Neural crest cell (in vitro differentiated cells): ENCODE results near the gene NRXN3. TPM values are rescaled to one million over a fixed set of nuclear protein-coding genes. Genes with fewer than 3 reads are reported as not detected.

ENCODE experiments used
- DNase-seq: peaks from one replicate; pipeline ENCODE4 v3.0.0; 2021; ENCODE audit warnings: low read depth, mixed read lengths, low spot score
- H3K27ac Mint-ChIP-seq: one replicate; pipeline ENCODE4 v1.8.0; 2021; ENCODE audit warnings: mild to moderate bottlenecking, mixed read lengths; ENCODE audit not compliant: unreplicated experiment
- H3K27me3 Mint-ChIP-seq: 2 replicates; pipeline ENCODE4 v1.8.0; 2021; ENCODE audit warnings: low read depth, mild to moderate bottlenecking, mixed read lengths
- H3K36me3 Mint-ChIP-seq: 2 replicates; pipeline ENCODE4 v1.8.0; 2021; ENCODE audit warnings: low read depth, mild to moderate bottlenecking, mixed read lengths
- H3K4me1 Mint-ChIP-seq: 2 replicates; pipeline ENCODE4 v1.8.0; 2021; ENCODE audit warnings: mixed read lengths
- H3K4me3 Mint-ChIP-seq: one replicate; pipeline ENCODE4 v1.8.0; 2021; ENCODE audit warnings: mild to moderate bottlenecking, mixed read lengths
- H3K9me3 Mint-ChIP-seq: 2 replicates; pipeline ENCODE4 v1.8.0; 2021; ENCODE audit warnings: mixed read lengths
- total RNA-seq: library from RNA; stranded (reverse); gene quantifications from 2 replicates; pipeline ENCODE4 v1.2.1, GENCODE V29; 2021
- TF ChIP-seq, protein P1 (sequence below): fragments of 200-600 bp; sonication (generic); conservative IDR thresholded peaks from 2 replicates; pipeline ENCODE4 v1.5.0; 2021; ENCODE audit warnings: antibody characterized with exemption, mild to moderate bottlenecking

Gene NRXN3
- total RNA-seq, 1 donor from 2014 or later, result 2.5 TPM

DNA sequence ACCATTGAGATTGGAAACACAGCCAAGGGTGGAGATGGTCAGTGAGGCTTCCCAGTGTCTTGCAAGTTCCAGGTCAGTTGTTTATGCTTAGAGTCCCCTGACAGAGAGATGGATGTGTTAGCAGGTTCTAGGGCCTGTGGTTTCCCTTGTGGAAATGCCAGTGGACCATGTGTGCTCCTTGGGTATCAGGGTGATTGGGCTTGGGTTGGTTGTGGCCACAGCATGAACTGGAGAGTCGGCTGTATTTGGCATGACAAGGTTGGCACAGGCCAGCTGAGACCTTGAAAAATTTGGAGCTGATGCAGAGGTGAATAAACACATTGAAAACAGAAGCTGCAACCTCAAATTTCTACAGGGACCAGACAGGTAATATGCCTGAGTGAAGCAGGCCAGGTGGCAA, 1373.2 kb downstream of the NRXN3 start:
- TF ChIP-seq, protein P1, sequence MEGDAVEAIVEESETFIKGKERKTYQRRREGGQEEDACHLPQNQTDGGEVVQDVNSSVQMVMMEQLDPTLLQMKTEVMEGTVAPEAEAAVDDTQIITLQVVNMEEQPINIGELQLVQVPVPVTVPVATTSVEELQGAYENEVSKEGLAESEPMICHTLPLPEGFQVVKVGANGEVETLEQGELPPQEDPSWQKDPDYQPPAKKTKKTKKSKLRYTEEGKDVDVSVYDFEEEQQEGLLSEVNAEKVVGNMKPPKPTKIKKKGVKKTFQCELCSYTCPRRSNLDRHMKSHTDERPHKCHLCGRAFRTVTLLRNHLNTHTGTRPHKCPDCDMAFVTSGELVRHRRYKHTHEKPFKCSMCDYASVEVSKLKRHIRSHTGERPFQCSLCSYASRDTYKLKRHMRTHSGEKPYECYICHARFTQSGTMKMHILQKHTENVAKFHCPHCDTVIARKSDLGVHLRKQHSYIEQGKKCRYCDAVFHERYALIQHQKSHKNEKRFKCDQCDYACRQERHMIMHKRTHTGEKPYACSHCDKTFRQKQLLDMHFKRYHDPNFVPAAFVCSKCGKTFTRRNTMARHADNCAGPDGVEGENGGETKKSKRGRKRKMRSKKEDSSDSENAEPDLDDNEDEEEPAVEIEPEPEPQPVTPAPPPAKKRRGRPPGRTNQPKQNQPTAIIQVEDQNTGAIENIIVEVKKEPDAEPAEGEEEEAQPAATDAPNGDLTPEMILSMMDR, result no peak
- DNase-seq, result no peak
- H3K27ac Mint-ChIP-seq, result no peak overlapping the region
- H3K9me3 Mint-ChIP-seq, result peaks cover 5% of the 10 kb centered on the region
- H3K36me3 Mint-ChIP-seq, result no peaks in the 10 kb centered on the region
- no peaks in the 10 kb centered on the region for H3K27me3 Mint-ChIP-seq
- peaks cover 6% of the 10 kb centered on the region for H3K4me1 Mint-ChIP-seq
- H3K4me3 Mint-ChIP-seq, result no peak overlapping the region

DNA sequence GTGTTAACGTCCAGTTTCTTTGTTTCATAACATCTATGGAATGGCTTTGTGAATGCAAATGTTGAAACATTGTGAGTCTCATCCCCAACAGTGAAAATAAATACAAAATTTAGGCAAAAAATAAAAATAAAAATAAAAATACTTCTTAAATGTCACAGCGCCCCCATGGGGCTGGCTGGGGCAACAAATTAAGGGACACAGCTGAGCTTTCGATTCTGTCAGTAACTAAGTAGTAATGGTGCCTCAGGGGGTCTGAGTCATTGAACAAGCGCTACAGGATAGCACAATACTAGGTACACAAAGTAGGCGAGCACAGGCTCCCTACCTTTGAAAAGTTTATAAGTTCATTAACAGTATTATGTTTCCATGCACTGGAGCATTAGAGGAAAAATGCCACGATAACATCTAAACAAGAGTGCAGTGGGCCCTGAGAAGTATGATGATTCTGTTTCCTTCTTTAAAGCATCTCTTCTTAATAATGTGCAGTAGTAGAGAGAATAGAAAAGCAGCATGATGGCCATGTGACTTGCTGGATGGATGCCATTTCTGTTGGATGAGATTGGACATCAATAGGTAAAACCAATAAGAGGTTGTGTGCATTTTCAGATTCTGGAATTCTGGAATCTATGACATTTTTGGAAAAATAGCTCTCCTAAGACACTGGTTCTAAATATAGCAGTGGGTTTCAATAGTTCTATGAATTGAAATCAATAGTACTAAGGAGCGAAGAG, 1374.0 kb downstream of the NRXN3 start:
- no peak overlapping the region for H3K27ac Mint-ChIP-seq
- no peaks in the 10 kb centered on the region for H3K27me3 Mint-ChIP-seq
- TF ChIP-seq, protein P1, result peak; percentile 71
- H3K9me3 Mint-ChIP-seq, result peaks cover 5% of the 10 kb centered on the region
- no peak overlapping the region for H3K4me3 Mint-ChIP-seq
- no peak for DNase-seq
- H3K4me1 Mint-ChIP-seq, result peaks cover 6% of the 10 kb centered on the region
- H3K36me3 Mint-ChIP-seq, result no peaks in the 10 kb centered on the region

DNA sequence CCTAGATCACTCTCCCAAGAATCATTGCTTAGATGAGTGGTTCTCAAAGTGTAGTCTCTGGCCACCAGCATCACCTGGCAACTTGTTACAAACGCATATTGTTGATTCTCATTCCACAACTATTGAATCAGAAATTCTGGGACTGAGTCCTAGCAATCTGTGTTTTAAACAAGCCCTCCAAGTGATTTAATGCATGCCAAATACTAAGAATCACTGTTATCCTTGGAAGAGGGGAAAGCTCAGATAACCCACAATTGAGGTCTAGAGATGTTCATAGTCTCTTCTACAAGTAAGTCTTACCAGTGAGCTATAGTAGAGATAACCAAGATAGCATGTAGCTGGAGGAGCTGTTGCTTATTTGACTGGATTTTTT, 1374.5 kb downstream of the NRXN3 start:
- Mint-ChIP-seq H3K9me3 (peaks cover 5% of the 10 kb centered on the region), H3K4me3 (no peak overlapping the region), H3K36me3 (no peaks in the 10 kb centered on the region), H3K4me1 (peaks cover 6% of the 10 kb centered on the region), H3K27me3 (no peaks in the 10 kb centered on the region), H3K27ac (no peak overlapping the region)
- no peak for DNase-seq
- TF ChIP-seq, protein P1, result no peak

DNA sequence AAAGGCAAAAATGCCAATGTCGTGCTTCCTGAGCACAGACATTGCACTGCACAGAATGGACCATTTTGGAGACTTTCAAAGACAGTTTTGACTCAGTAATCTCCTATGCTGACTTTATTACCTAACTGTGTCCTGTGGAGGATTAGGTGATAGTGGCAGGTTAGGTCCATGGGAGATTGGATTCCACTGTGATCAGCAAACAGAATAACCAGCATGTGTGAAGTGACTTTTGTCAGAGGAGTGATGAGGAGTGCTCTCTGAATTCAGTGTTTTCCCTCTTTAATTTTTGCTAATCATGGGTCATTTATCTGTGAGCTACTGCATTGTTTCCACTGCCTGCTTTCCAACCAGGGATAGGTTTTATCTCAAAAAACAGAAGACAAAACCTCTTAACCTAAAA, 1378.7 kb downstream of the NRXN3 start:
- TF ChIP-seq, protein P1, result no peak
- Mint-ChIP-seq H3K4me3 (no peak overlapping the region), H3K27me3 (no peaks in the 10 kb centered on the region), H3K4me1 (no peaks in the 10 kb centered on the region), H3K27ac (no peak overlapping the region), H3K9me3 (no peaks in the 10 kb centered on the region), H3K36me3 (no peaks in the 10 kb centered on the region)
- no peak for DNase-seq

DNA sequence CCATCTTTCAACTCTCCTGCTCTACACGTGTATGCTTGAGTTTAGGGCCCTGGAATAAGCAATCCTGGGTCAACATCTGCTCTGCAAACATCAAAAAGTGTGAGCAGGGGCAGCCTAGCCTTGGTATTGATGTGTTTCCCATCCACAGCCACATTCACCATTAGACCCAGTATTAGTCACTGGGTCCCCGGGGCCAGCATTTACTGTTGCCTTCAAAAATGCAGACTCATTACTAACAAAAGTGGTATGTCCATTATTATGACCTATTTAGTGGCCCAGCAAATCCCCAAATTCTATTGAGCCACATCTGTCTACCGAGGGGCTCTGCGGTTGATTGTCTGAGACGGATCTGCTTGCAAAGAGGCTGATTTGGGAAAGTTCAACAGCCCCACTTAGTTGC, 1379.3 kb downstream of the NRXN3 start:
- TF ChIP-seq, protein P1, result no peak
- H3K27me3 Mint-ChIP-seq, result no peaks in the 10 kb centered on the region
- DNase-seq, result no peak
- no peaks in the 10 kb centered on the region for H3K9me3 Mint-ChIP-seq
- H3K4me3 Mint-ChIP-seq, result no peak overlapping the region
- no peak overlapping the region for H3K27ac Mint-ChIP-seq
- H3K36me3 Mint-ChIP-seq, result no peaks in the 10 kb centered on the region
- no peaks in the 10 kb centered on the region for H3K4me1 Mint-ChIP-seq
